ENCODE data around the gene SHQ1.
"Not testable (repeated sequence)": the region's sequence is repeated elsewhere in the genome, so short reads cannot be mapped to it uniquely, and the experiment has no call there.

Gene SHQ1

GRCh38 chr3:72746430-72747411 lies 101.5 kb downstream of the SHQ1 start:
- no peak for DNase-seq

GRCh38 chr3:72745146-72745999 lies 102.9 kb downstream of the SHQ1 start:
- DNase-seq = no peak

- DNase-seq = no peak
These were observed 103.9 kb downstream of the SHQ1 start for GRCh38 chr3:72744330-72744729.

DNA sequence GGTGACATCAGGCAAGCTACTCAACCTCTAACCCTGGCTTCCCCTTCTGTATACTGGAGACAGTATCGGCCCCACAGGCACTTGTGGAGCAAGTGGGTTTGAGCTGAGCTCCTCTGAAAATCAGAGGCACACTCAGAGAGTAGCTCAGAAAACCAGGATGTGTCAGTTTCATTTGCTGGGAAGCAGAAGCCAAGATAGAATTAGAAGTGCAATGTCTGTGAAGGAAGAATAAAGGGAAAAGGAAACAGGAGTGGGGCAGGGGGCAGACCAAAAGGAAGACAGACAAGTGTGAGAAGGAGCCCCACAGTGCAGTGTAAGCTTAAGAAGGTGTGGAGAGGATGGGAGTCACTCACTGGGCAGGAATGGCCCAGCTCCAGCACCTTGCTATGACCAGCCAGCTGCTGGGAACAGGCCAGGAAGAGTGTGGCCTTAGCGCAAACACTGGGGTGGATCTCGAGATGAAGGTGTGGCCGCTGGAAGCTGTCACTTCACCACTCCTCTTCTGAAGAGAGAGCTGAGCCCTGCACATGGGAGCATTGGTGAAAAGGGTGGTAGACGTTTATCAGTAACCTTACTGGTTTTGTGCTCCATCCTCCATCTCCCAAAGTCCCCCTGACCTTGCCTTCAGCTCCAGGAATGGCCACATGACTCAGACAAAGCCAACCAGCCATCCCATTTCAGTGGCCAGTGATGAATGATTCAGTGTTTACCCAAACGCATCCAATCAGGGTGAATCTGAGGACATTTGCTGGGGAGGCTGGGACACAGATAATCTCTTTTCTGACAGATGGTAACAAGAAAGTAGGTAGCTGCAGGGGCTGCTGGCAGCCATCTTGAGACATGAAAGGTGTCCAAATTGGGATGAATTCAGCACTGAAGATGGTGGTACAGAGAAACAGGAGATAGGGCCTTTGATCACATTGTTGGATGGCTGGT lies 108.4 kb downstream of the SHQ1 start:
- no peak for DNase-seq

- peak; percentile 77 for DNase-seq
These were observed 109.3 kb downstream of the SHQ1 start for GRCh38 chr3:72738752-72739530.

GRCh38 chr3:72735072-72735471 lies 113.2 kb downstream of the SHQ1 start:
- not testable (repeated sequence) for DNase-seq

DNA sequence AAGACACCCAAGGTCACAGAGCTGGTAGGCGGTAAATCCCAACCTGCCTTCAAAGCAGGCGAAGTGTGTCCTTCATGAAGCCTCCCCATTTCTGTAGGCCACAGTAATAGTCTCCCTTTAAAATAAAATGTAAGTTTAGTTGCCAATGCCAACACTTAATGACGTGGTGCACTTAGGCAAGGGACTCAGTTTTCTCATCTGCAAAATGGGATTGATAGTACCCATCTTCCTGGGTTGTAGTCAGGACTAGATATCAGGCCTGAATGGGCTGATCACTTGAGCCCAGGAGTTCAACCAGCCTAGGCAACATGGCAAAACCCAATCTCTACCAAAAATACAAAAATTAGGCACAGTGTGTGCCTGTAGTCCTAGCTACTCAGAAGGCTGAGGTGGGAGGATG lies 114.6 kb downstream of the SHQ1 start:
- no peak for DNase-seq

DNA sequence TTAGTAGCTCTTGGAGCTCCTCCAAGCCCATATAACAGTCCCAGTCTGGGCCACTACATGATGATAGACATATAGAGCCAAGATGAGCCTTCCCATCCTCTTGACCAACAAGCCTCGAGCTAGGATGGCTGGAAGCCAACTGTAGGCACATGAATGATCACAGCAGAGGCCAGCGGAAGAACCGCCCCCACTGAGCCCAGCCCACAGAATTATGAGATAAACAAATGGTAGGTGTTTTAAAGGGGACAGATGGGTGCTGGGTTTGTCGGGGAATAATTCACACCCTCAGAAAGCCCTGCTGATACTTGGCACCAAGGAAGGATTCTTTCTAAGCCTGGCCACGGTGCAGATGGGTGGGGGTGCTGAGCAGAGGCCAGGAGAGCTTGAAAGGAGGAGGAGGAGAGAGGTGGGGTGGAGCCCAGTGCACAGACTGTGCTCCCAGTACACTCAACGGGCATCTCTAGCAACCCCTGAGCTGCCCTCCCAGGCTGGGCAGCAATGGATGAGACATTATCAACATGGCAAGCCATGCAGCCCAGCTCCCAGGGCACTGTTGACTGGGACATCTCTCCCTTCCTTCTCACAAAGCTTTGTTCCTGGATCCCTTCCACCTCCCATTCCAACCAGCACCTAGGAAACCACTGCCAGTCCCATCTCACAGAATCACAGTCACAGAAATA lies 115.4 kb downstream of the SHQ1 start:
- not testable (repeated sequence) for DNase-seq

DNA sequence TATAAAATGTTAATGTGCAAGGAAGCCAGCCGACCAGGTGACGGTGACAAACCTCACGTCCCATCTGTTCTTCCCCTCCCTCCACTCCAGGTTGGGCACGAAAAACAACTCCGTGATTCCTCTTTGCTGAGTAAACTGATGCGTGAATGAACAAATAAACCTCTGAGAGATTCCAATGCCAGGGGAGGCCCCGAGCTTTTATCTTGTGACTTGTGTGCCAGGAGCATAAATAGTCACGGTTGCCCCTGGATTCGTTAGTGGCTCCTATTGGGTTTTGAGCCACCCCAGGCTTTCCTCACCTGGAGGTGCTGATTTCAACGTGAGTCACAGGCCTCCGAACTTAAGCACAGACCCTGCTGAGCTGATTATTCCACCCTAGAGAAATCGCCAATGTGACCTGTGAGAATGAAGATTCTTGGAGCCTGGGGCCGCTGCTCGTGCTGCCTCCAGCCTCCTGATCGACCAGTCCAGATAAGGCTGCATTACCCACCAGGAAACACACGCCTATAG lies 119.2 kb downstream of the SHQ1 start:
- no peak for DNase-seq

GRCh38 chr3:72728329-72728889 lies 119.8 kb downstream of the SHQ1 start:
- DNase-seq = no peak

- no peak for DNase-seq
These were observed 120.5 kb downstream of the SHQ1 start for GRCh38 chr3:72727726-72728125.

GRCh38 chr3:72727172-72727571 lies 121.1 kb downstream of the SHQ1 start:
- DNase-seq = no peak

GRCh38 chr3:72725229-72725628 lies 123.0 kb downstream of the SHQ1 start:
- DNase-seq = no peak

DNA sequence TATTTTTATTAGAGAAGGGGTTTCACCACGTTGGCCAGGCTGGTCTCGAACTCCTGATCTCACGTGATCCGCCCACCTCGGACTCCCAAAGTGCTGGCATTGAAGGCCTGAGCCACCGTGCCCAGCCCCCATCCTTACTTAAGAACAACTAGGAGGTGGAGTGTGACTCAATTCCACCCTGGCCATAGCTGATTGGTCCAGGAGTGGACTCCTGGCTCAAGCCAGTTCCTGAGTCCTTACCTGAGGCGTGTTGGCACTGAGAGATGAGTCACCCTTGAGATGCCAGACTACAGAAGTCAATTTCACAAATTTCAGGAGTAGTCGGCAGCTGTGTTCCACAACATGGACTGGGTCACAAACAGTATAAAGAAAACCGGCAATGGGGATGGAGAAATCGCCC lies 124.2 kb downstream of the SHQ1 start:
- no peak for DNase-seq

- DNase-seq = no peak
These were observed 125.1 kb downstream of the SHQ1 start for GRCh38 chr3:72722930-72723726.

DNA sequence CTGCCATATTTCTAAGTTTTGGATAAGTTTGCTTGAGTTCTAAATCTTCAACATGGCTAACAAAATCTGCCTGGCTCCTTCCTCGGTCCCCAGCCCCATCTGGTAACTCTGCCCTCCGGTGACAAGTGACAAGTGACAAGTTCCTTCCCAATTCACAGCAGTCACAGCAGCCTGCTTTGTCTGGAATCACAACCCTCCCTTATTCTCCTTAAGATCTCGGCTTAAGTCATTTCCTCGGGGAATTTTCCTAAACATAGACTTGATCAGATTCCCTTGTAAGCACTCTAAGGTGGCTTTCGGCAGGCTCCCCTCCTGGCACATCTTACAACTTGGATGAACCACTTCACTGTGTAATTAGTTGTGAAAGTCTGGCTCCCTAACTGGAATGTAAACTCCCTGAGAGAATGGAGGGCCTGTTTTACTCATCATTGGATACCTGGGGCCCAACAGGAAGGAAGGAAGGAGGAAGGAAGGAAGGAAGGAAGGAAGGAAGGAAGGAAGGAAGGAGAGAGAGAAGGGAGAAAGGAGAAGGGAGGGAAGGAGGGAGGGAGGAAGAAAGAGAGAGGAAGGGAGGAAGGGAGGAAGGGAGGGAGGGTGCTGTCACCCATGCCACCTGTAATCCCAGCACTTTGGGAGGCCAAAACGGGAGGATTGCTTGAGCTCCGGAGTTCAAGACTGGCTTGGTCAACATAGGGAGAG lies 126.4 kb downstream of the SHQ1 start:
- no peak for DNase-seq

DNA sequence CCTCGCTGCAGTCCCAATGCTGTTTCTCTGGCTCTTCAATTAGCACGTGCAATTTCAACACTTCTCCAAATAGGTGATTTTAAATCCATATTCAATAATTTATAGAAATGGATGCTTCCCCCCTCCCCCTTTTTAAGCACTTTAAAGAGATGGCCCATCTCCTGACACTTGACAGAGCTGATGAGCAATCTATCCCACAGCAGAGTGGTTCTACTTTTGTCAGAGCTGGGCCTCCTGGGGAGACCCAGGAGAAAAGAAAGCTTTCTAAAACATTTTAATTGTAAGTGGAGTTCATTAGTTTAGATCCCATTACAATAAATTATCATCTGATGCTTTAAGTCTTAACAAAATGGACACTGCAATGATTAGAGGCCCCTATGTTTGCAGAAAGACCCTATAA lies 127.7 kb downstream of the SHQ1 start:
- DNase-seq = no peak

DNA sequence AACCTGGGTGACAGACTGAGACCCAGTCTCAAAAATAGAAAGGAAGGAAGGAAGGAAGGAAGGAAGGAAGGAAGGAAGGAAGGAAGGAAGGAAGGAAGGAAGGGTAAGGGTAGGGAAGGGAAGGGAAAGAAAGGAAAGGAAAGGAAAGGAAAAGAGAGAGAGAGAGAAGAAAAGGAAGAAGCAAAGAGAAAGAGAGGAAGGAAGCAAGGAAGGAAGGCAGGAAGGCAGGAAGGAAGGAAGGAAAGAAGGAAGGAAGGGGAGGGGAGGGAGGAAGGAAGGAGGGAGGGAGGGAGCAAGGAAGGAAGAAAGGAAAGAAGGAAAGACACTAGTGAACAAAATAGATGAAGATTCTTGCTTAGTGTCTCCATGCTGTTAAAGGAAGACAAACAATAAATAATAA lies 129.1 kb downstream of the SHQ1 start:
- DNase-seq = no peak

DNA sequence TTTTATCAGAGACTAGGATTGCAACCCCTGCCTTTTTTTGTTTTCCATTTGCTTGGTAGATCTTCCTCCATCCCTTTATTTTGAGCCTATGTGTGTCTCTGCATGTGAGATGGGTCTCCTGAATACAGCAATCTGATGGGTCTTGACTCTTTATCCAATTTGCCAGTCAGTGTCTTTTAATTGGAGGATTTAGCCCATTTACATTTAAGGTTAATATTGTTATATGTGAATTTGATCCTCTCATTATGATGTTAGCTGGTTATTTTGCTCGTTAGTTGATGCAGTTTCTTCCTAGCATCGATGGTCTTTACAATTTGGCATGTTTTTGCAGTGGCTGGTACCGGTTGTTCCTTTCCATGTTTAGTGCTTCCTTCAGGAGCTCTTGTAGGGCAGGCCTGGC lies 134.1 kb downstream of the SHQ1 start:
- DNase-seq = not testable (repeated sequence)

Data from CD4-positive, alpha-beta T cell treated with Interleukin-10 for 1 hour (primary cell).